K562 (cell line): ENCODE results near the gene ZNF775. TPM values are rescaled to one million over a fixed set of nuclear protein-coding genes. Genes with fewer than 3 reads are reported as not detected.

Experiments used
- BMI1 ChIP-seq: fragments of 150-350 bp; IDR thresholded peaks from 2 replicates; pipeline ENCODE4 v1.6.1; 2014; ENCODE audit warnings: low read length
- CHCHD3 ChIP-seq: fragments of 250-450 bp; sonication (Bioruptor Pico); IDR thresholded peaks from 2 replicates; pipeline ENCODE4 v2.1.2; 2022; ENCODE audit warnings: mild to moderate bottlenecking
- CTCF ChIP-seq, 3 experiments: IDR thresholded peaks in 2 of 3; conservative IDR thresholded peaks in 1 of 3; 2 replicates each; pipeline ENCODE4 v1.5.1; 2011 to 2012; ENCODE audit warnings: low read length in 3 of 3, mild to moderate bottlenecking in 3 of 3, control low read depth in 2 of 3, improper control_type of control experiment in 1 of 3, inconsistent platforms in 1 of 3, low read depth in 1 of 3, mixed read lengths in 1 of 3, moderate library complexity in 1 of 3; ENCODE audit not compliant: insufficient read depth in 2 of 3
- MTF1 ChIP-seq: fragments of 250-450 bp; sonication (Bioruptor Pico); IDR thresholded peaks from 2 replicates; pipeline ENCODE4 v1.9.0; 2021; ENCODE audit warnings: moderate library complexity, mild to moderate bottlenecking, inconsistent platforms, borderline replicate concordance
- NKRF ChIP-seq: fragments of 450-650 bp; IDR thresholded peaks from 2 replicates; pipeline ENCODE4 v1.6.1; 2016; ENCODE audit warnings: borderline replicate concordance
- OTX1 ChIP-seq: fragments of 450-650 bp; formaldehyde crosslinking; IDR thresholded peaks from 2 replicates; pipeline ENCODE4 v1.4.0; 2022; ENCODE audit warnings: mild to moderate bottlenecking
- POLR2H ChIP-seq: IDR thresholded peaks from 2 replicates; pipeline ENCODE4 v1.6.1; 2016; ENCODE audit warnings: missing genetic modification characterization, low read depth, mild to moderate bottlenecking, control low read depth, missing compliant biosample characterization, moderate library complexity
- TRIM25 ChIP-seq: fragments of 450-650 bp; IDR thresholded peaks from 2 replicates; pipeline ENCODE4 v1.7.0; 2016; ENCODE audit warnings: borderline replicate concordance
- ZBTB2 ChIP-seq: fragments of 450-650 bp; IDR thresholded peaks from 2 replicates; pipeline ENCODE4 v1.6.1; 2016; ENCODE audit warnings: antibody characterized with exemption
- ZBTB43 ChIP-seq: sonication (generic); formaldehyde crosslinking; IDR thresholded peaks from 2 replicates; pipeline ENCODE4 v1.8.0; 2023; ENCODE audit warnings: mild to moderate bottlenecking, missing genetic modification reagents
- ZFX ChIP-seq: sonication (generic); formaldehyde crosslinking; IDR thresholded peaks from 2 replicates; pipeline ENCODE4 v1.8.0; 2022; ENCODE audit warnings: mild to moderate bottlenecking, missing genetic modification reagents, moderate library complexity
- ZNF217 ChIP-seq: sonication (generic); formaldehyde crosslinking; IDR thresholded peaks from 2 replicates; pipeline ENCODE4 v1.8.0; 2022; ENCODE audit warnings: mild to moderate bottlenecking, missing genetic modification reagents
- ZNF41 ChIP-seq: fragments of 250-450 bp; sonication (Bioruptor Pico); conservative IDR thresholded peaks from 2 replicates; pipeline ENCODE4 v1.4.0; 2020; ENCODE audit warnings: mild to moderate bottlenecking
- ZNF609 ChIP-seq: sonication (generic); formaldehyde crosslinking; IDR thresholded peaks from 2 replicates; pipeline ENCODE4 v1.8.1; 2023; ENCODE audit warnings: missing genetic modification reagents, mild to moderate bottlenecking, borderline replicate concordance
- polyA plus RNA-seq, 8 experiments: library from polyadenylated mRNA; depleted of rRNA in 4 of 8; stranded (reverse) in 5 of 8; unstranded in 3 of 8; fragments of >200 nt; fragmentation: Nextera tagmentation in 2 of 8; fragmentation: Illumina TruSeq in 1 of 8; extraction: Ambion mirVana in 2 of 8; extraction: Trizol in 1 of 8; gene quantifications; 2 replicates each; pipeline versions ENCODE4 v1.2.1 to v1.2.3, GENCODE V29; 2011 to 2014; ENCODE audit warnings: inconsistent platforms in 1 of 8, missing spikeins in 1 of 8
- total RNA-seq, 7 experiments: library from RNA; depleted of rRNA in 6 of 7; stranded (reverse); fragments of >200 nt in 6 of 7; fragmentation: Illumina TruSeq in 2 of 7; extraction: Trizol in 2 of 7; gene quantifications; 2 replicates each; pipeline versions ENCODE4 v1.2.1 to v1.2.3, GENCODE V29; 2011 to 2021; ENCODE audit warnings: low replicate concordance in 1 of 7

The ZNF775 gene
- total and polyA plus RNA-seq, 9 of the 15 experiments (the other 6 are each of a cell fraction or from before 2014, with no cell fraction given), result 0.04 to 18.7 (median 4.9) TPM

GRCh38 chr7:150367677-150368095, 11.4 kb upstream of the ZNF775 start (continued):
- TF ChIP-seq CTCF (IDR thresholded peaks at IDR 0.05 in 2 of 3, conservative IDR thresholded peaks at IDR 0.05 in 1 of 3; ENCODE audit: insufficient read depth in 2 of 3, low read depth in 1 of 3, low read length in 3 of 3) (no peak), BMI1 (no peak), ZFX (no peak), ZNF41 (CRISPR knock-in tag) (peak; percentile 48; the same call in 1 of the 2 replicates), ZBTB2 (no peak), NKRF (no peak), POLR2H (tag) (peak; percentile 63), ZNF217 (CRISPR knock-in tag) (no peak), ZNF609 (CRISPR knock-in tag) (no peak), MTF1 (no peak), OTX1 (CRISPR knock-in tag) (peak; percentile 82; the same call in 1 of the 2 replicates), CHCHD3 (CRISPR knock-in tag) (no peak), TRIM25 (no peak), ZBTB43 (CRISPR knock-in tag) (no peak)
